Measurements from ENCODE around the gene HNRNPA0. TPM values are rescaled to one million over a fixed set of nuclear protein-coding genes. Genes with fewer than 3 reads are reported as not detected.

Gene HNRNPA0
- total and polyA plus RNA-seq, 2 experiments from 2014 or later: 15.1 to 39.9 TPM

- Histone ChIP-seq H3K4me2 (no peak overlapping the region), H4K20me1 (replicated peaks; ENCODE audit: insufficient read depth) (no peaks in the 10 kb centered on the region), H3K4me1 (ENCODE audit: insufficient read depth) (peaks cover 24% of the 10 kb centered on the region), H3K79me2 (replicated peaks; ENCODE audit: insufficient read depth) (peaks cover 23% of the 10 kb centered on the region), H3K4me3 (no peak overlapping the region), H3K27me3 (ENCODE audit: insufficient read depth) (no peaks in the 10 kb centered on the region), H3F3A (replicated peaks; ENCODE audit: low read depth) (no peaks in the 10 kb centered on the region), H3K36me3 (ENCODE audit: insufficient read depth) (no peaks in the 10 kb centered on the region), H2AFZ (no peak overlapping the region), H3K9me2 (ENCODE audit: insufficient read depth) (no peaks in the 10 kb centered on the region), H3K27ac (ENCODE audit: low read depth) (no peak overlapping the region)
- peaks cover 6% of the 10 kb centered on the region for H3K9me3 Mint-ChIP-seq
- H3K27ac Mint-ChIP-seq: no peak overlapping the region
- ATAC-seq (no peak), DNase-seq (ENCODE audit: low spot score) (no peak)
- H3K36me3 Mint-ChIP-seq (ENCODE audit: low read depth): no peaks in the 10 kb centered on the region
- TF ChIP-seq EZH2phosphoT487 (IDR thresholded peaks at IDR 0.05; ENCODE audit: unreplicated experiment) (no peak), NANOG (IDR thresholded peaks at IDR 0.05; ENCODE audit: borderline replicate concordance) (no peak), CTCF (conservative IDR thresholded peaks at IDR 0.05; ENCODE audit: low read depth in 2 of 2) (no peak), ZNF114 (CRISPR knock-in tag; IDR thresholded peaks at IDR 0.05) (no peak), EZH2 (IDR thresholded peaks at IDR 0.05; ENCODE audit: low read depth, unreplicated experiment) (no peak), ZNF331 (CRISPR knock-in tag; IDR thresholded peaks at IDR 0.05; ENCODE audit: low read depth) (no peak), JUNB (IDR thresholded peaks at IDR 0.05; ENCODE audit: unreplicated experiment) (no peak), CREB1 (CRISPR knock-in tag; IDR thresholded peaks at IDR 0.05; ENCODE audit: low read depth) (no peak), POLR2AphosphoS5 (IDR thresholded peaks at IDR 0.05; ENCODE audit: low read depth) (no peak), STAT1 (IDR thresholded peaks at IDR 0.05; ENCODE audit: unreplicated experiment) (no peak), ZNF462 (CRISPR knock-in tag; IDR thresholded peaks at IDR 0.05) (no peak)
- TF ChIP-seq, protein P1, sequence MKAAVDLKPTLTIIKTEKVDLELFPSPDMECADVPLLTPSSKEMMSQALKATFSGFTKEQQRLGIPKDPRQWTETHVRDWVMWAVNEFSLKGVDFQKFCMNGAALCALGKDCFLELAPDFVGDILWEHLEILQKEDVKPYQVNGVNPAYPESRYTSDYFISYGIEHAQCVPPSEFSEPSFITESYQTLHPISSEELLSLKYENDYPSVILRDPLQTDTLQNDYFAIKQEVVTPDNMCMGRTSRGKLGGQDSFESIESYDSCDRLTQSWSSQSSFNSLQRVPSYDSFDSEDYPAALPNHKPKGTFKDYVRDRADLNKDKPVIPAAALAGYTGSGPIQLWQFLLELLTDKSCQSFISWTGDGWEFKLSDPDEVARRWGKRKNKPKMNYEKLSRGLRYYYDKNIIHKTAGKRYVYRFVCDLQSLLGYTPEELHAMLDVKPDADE (IDR thresholded peaks at IDR 0.05): no peak
- TF ChIP-seq, protein P2, sequence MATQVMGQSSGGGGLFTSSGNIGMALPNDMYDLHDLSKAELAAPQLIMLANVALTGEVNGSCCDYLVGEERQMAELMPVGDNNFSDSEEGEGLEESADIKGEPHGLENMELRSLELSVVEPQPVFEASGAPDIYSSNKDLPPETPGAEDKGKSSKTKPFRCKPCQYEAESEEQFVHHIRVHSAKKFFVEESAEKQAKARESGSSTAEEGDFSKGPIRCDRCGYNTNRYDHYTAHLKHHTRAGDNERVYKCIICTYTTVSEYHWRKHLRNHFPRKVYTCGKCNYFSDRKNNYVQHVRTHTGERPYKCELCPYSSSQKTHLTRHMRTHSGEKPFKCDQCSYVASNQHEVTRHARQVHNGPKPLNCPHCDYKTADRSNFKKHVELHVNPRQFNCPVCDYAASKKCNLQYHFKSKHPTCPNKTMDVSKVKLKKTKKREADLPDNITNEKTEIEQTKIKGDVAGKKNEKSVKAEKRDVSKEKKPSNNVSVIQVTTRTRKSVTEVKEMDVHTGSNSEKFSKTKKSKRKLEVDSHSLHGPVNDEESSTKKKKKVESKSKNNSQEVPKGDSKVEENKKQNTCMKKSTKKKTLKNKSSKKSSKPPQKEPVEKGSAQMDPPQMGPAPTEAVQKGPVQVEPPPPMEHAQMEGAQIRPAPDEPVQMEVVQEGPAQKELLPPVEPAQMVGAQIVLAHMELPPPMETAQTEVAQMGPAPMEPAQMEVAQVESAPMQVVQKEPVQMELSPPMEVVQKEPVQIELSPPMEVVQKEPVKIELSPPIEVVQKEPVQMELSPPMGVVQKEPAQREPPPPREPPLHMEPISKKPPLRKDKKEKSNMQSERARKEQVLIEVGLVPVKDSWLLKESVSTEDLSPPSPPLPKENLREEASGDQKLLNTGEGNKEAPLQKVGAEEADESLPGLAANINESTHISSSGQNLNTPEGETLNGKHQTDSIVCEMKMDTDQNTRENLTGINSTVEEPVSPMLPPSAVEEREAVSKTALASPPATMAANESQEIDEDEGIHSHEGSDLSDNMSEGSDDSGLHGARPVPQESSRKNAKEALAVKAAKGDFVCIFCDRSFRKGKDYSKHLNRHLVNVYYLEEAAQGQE (IDR thresholded peaks at IDR 0.05; ENCODE audit: unreplicated experiment): no peak
- H3K4me1 Mint-ChIP-seq: peaks cover 23% of the 10 kb centered on the region; the same call in 2 of the 3 replicates
- no peak overlapping the region; the same call in 2 of the 3 replicates for H3K4me3 Mint-ChIP-seq
- H3K27me3 Mint-ChIP-seq (ENCODE audit: insufficient read depth, low read depth, poor library complexity): peaks cover 2% of the 10 kb centered on the region
Measured at GRCh38 chr5:137737349-137738131, 16.6 kb downstream of the HNRNPA0 start.

Data from GM23338 (cell line).